Lung (tissue), 12 donors: ENCODE results near the gene TBC1D13. TPM values are rescaled to one million over a fixed set of nuclear protein-coding genes. Genes with fewer than 3 reads are reported as not detected.
A peak's percentile ranks its signal among the peaks of the same experiment; 100 is the strongest.
"Not testable (repeated sequence)": the region's sequence is repeated elsewhere in the genome, so short reads cannot be mapped to it uniquely, and the experiment has no call there.

Source experiments
- ATAC-seq: fragments of 200-7000 bp; cut with Tn5 transposase; one replicate; pipeline ENCODE4 v1.9.1; 2020; ENCODE audit warnings: moderate number of reproducible peaks; ENCODE audit not compliant: insufficient read depth, low FRiP score
- DNase-seq, 3 donors: peaks; one replicate each; pipeline ENCODE4 v3.0.0-alpha.2; 2013 to 2017
- H3K27ac ChIP-seq, 2 donors: one replicate each; pipeline ENCODE4 v1.5.1; 2013; ENCODE audit warnings: mild to moderate bottlenecking in 2 of 2, moderate library complexity in 2 of 2, control low read depth in 1 of 2, inconsistent platforms in 1 of 2, low read depth in 1 of 2, low read length in 1 of 2
- H3K27me3 ChIP-seq, 3 donors: one replicate each; pipeline ENCODE4 v1.5.1; 2013; ENCODE audit warnings: low read length in 2 of 3; ENCODE audit not compliant: control insufficient read depth in 3 of 3, insufficient read depth in 3 of 3
- H3K36me3 ChIP-seq, 4 donors: one replicate each; pipeline ENCODE4 v1.5.1; 2013; ENCODE audit warnings: low read length in 4 of 4, mild to moderate bottlenecking in 1 of 4, moderate library complexity in 1 of 4; ENCODE audit not compliant: control insufficient read depth in 4 of 4, insufficient read depth in 4 of 4
- H3K4me1 ChIP-seq, 5 donors: one replicate each; pipeline ENCODE4 v1.5.1; 2013; ENCODE audit warnings: low read length in 5 of 5, mild to moderate bottlenecking in 2 of 5, moderate library complexity in 1 of 5; ENCODE audit not compliant: control insufficient read depth in 5 of 5, insufficient read depth in 5 of 5
- H3K4me3 ChIP-seq: one replicate; pipeline ENCODE4 v1.5.1; 2013; ENCODE audit warnings: mild to moderate bottlenecking, control low read depth, moderate library complexity
- H3K9ac ChIP-seq, 2 donors: one replicate each; pipeline ENCODE4 v1.5.1; 2013; ENCODE audit warnings: low read length in 2 of 2, control low read depth in 1 of 2; ENCODE audit not compliant: insufficient read depth in 1 of 2
- H3K9me3 ChIP-seq, 4 donors: one replicate each; pipeline ENCODE4 v1.5.1; 2013; ENCODE audit warnings: low read length in 3 of 4, mild to moderate bottlenecking in 1 of 4, moderate library complexity in 1 of 4; ENCODE audit not compliant: control insufficient read depth in 4 of 4, insufficient read depth in 3 of 4
- CTCF ChIP-seq: IDR thresholded peaks from 2 replicates; pipeline ENCODE4 v1.5.1; 2012; ENCODE audit warnings: mild to moderate bottlenecking; ENCODE audit errors: control extremely low read depth, extremely low read depth
- WGBS, 2 donors: extraction: QIAGEN DNeasy Blood & Tissue Kit; methylation state at CpG; one replicate each; pipeline ENCODE4 v1.1.7; 2013; 5-methylcytosine and 5-hydroxymethylcytosine counted together
- polyA plus RNA-seq, 2 donors: library from polyadenylated mRNA; stranded (reverse); fragments of 200-250 nt; gene quantifications; one replicate each; pipeline ENCODE4 v1.2.1, GENCODE V29; 2013
- total RNA-seq, 2 donors: library from RNA; depleted of rRNA in 1 of 2; stranded (reverse); fragments of >200 nt in 1 of 2; gene quantifications; one replicate each; pipeline ENCODE4 v1.2.1, GENCODE V29; 2014 to 2021
- donor health status: control.
- donor health status: control.
- donor health status: Bipolar disorder and iron deficiency.
- donor health status: healthy.
- donor health status: DM: yes; HTN: yes; CAD: no.

TBC1D13 gene
- total and polyA plus RNA-seq, 4 donors, result 9.7 to 27.7 (median 14.1) TPM

GRCh38 chr9:128847803-128848202 lies 60.8 kb downstream of the TBC1D13 start:
- ATAC-seq, result no peak
- no peaks in the 10 kb centered on the region for H3K4me1 ChIP-seq
- 100% methylated on average over 1 of the region's 1 CpG for WGBS, 2 donors

GRCh38 chr9:128851024-128851423 lies 64.0 kb downstream of the TBC1D13 start:
- not testable (repeated sequence) for H3K4me3 ChIP-seq, H3K27ac ChIP-seq, H3K9me3 ChIP-seq, H3K9ac ChIP-seq, H3K4me1 ChIP-seq, ATAC-seq, H3K27me3 ChIP-seq, H3K36me3 ChIP-seq, DNase-seq
- WGBS, 2 donors, result 87 to 92% methylated on average over 10 of the region's 10 CpGs

More at GRCh38 chr9:128847803-128848202, 60.8 kb downstream of the TBC1D13 start:
- no peak for TF ChIP-seq CTCF
- Histone ChIP-seq H3K27ac (no peak overlapping the region), H3K27me3 (no peaks in the 10 kb centered on the region), H3K36me3 (no peaks in the 10 kb centered on the region), H3K9me3 (peaks cover 0 to 2% (median 0%) of the 10 kb centered on the region in 4 donors), H3K4me3 (no peak overlapping the region), H3K9ac (no peak overlapping the region)
- no peak for DNase-seq

GRCh38 chr9:128851779-128852600 lies 64.9 kb downstream of the TBC1D13 start:
- H3K36me3 ChIP-seq, H3K4me3 ChIP-seq, H3K4me1 ChIP-seq, H3K27ac ChIP-seq, ATAC-seq, H3K27me3 ChIP-seq, H3K9me3 ChIP-seq, H3K9ac ChIP-seq: not testable (repeated sequence)
- peak in 2 of 3 donors; percentile 27 to 29 for DNase-seq
- WGBS, 2 donors, result 78 to 84% methylated on average over 10 of the region's 10 CpGs
- peak; percentile 41 for TF ChIP-seq CTCF

GRCh38 chr9:128852646-128853045 lies 65.6 kb downstream of the TBC1D13 start:
- 93 to 96% methylated on average over 2 of the region's 2 CpGs for WGBS, 2 donors
- H3K36me3 ChIP-seq, H3K4me3 ChIP-seq, DNase-seq, H3K9me3 ChIP-seq, H3K27ac ChIP-seq, H3K27me3 ChIP-seq, H3K9ac ChIP-seq, ATAC-seq, H3K4me1 ChIP-seq: not testable (repeated sequence)

GRCh38 chr9:128854454-128854853 lies 67.4 kb downstream of the TBC1D13 start:
- not testable (repeated sequence) for DNase-seq, H3K4me3 ChIP-seq, H3K27ac ChIP-seq, H3K9me3 ChIP-seq, H3K4me1 ChIP-seq, H3K36me3 ChIP-seq, H3K27me3 ChIP-seq, ATAC-seq, H3K9ac ChIP-seq
- WGBS, 2 donors, result 95 to 96% methylated on average over 6 of the region's 6 CpGs

GRCh38 chr9:128858476-128858875 lies 71.4 kb downstream of the TBC1D13 start:
- H3K27ac ChIP-seq, H3K9ac ChIP-seq, DNase-seq, ATAC-seq, H3K27me3 ChIP-seq, H3K4me1 ChIP-seq, H3K36me3 ChIP-seq, H3K9me3 ChIP-seq, H3K4me3 ChIP-seq: not testable (repeated sequence)
- WGBS, 2 donors, result 94 to 96% methylated on average over 7 of the region's 7 CpGs
